ENCODE measurements around the gene SYT5.
A peak's percentile ranks its signal among the peaks of the same experiment; 100 is the strongest.
"Not testable (repeated sequence)": the region's sequence is repeated elsewhere in the genome, so short reads cannot be mapped to it uniquely, and the experiment has no call there.

Gene SYT5

GRCh38 chr19:55171440-55171839, 8.6 kb downstream of the SYT5 start:
- no peak for DNase-seq (ENCODE audit: low read depth in 2 of 2)

GRCh38 chr19:55169136-55169535, 11.0 kb downstream of the SYT5 start:
- no peak for DNase-seq (ENCODE audit: low read depth in 2 of 2)

- DNase-seq (ENCODE audit: low read depth in 2 of 2), result peak; percentile 66 to 82
Measured at GRCh38 chr19:55166530-55167268, 13.4 kb downstream of the SYT5 start, which contains the start of gene DNAAF3. TSS of gene DNAAF3 (minus strand) at chr19:55166613. CDS start at chr19:55166413, 200 bp downstream.

- DNase-seq (ENCODE audit: low read depth in 2 of 2), result peak; percentile 40 to 41
Measured at GRCh38 chr19:55165952-55166529, 14.0 kb downstream of the SYT5 start.

- no peak for DNase-seq (ENCODE audit: low read depth in 2 of 2)
Measured at GRCh38 chr19:55161571-55162322, 18.3 kb downstream of the SYT5 start.

- DNase-seq (ENCODE audit: low read depth in 2 of 2), result no peak
Measured at GRCh38 chr19:55160986-55161365, 19.1 kb downstream of the SYT5 start.

- peak; percentile 87 to 90 for DNase-seq (ENCODE audit: low read depth in 2 of 2)
Measured at GRCh38 chr19:55160128-55160985, 19.7 kb downstream of the SYT5 start.

GRCh38 chr19:55158848-55159749, 21.0 kb downstream of the SYT5 start:
- no peak for DNase-seq (ENCODE audit: low read depth in 2 of 2)

- DNase-seq (ENCODE audit: low read depth in 2 of 2), result no peak
Measured at GRCh38 chr19:55158423-55158822, 21.7 kb downstream of the SYT5 start.

GRCh38 chr19:55157064-55157908, 22.8 kb downstream of the SYT5 start, which contains the start of gene TNNI3:
TSS of gene TNNI3 (minus strand) at chr19:55157732. CDS start at chr19:55157589, 143 bp downstream.
- DNase-seq (ENCODE audit: low read depth in 2 of 2), result no peak

- peak in 1 of 2 donors; percentile 53 for DNase-seq (ENCODE audit: low read depth in 2 of 2)
Measured at GRCh38 chr19:55156202-55157063, 23.7 kb downstream of the SYT5 start.

GRCh38 chr19:55155784-55156183, 24.3 kb downstream of the SYT5 start:
- DNase-seq (ENCODE audit: low read depth in 2 of 2), result not testable (repeated sequence)

- DNase-seq (ENCODE audit: low read depth in 2 of 2), result no peak
Measured at GRCh38 chr19:55153652-55154264, 26.3 kb downstream of the SYT5 start.

- DNase-seq (ENCODE audit: low read depth in 2 of 2), result no peak
Measured at GRCh38 chr19:55152017-55152416, 28.1 kb downstream of the SYT5 start.

- DNase-seq (ENCODE audit: low read depth in 2 of 2), result no peak
Measured at GRCh38 chr19:55149078-55150003, 30.7 kb downstream of the SYT5 start, which contains the start of gene TNNT1. TSS of gene TNNT1 (minus strand) at chr19:55149206. CDS start at chr19:55147157, 2,049 bp downstream.

GRCh38 chr19:55147545-55148251, 32.4 kb downstream of the SYT5 start:
- no peak for DNase-seq (ENCODE audit: low read depth in 2 of 2)

Measured in stimulated activated CD8-positive, alpha-beta memory T cell treated with anti-CD3 and anti-CD28 coated beads, Interleukin-2, amount 100 ng/mL, for 48 hours (primary cell).